SK-N-SH (cell line): ENCODE results near the gene ZNF729. TPM values are rescaled to one million over a fixed set of nuclear protein-coding genes. Genes with fewer than 3 reads are reported as not detected.

Experiments
- CTCF ChIA-PET: fragments of 300-600, 350-600 bp; formaldehyde crosslinking; extraction: SDS; loops from one replicate; lab custom pipeline; 2021; lab: Yijun Ruan, JAX
- POLR2A ChIA-PET: fragments of 350-600 bp; sonication (Branson Sonifier 250); formaldehyde crosslinking; extraction: SDS; loops from one replicate; lab custom pipeline; 2020; ENCODE audit warnings: antibody characterized with exemption, inconsistent platforms; lab: Yijun Ruan, JAX
- DNase-seq: peaks from one replicate; pipeline ENCODE4 v3.0.0; 2012
- H2AFZ ChIP-seq: fragments of 200-600 bp; sonication (generic); 2 replicates; pipeline ENCODE4 v1.8.1; 2016; ENCODE audit warnings: antibody characterized with exemption, mild to moderate bottlenecking, low read depth
- H3F3A ChIP-seq: fragments of 200-600 bp; sonication (generic); replicated peaks from 2 replicates; pipeline ENCODE3; 2016; ENCODE audit warnings: antibody characterized with exemption, mild to moderate bottlenecking; ENCODE audit not compliant: insufficient read depth
- H3K27ac ChIP-seq, 2 experiments: fragments of 200-500 bp in 1 of 2; fragments of 200-600 bp in 1 of 2; sonication (Bioruptor generic) in 1 of 2; sonication (generic), shearing (Covaris generic) in 1 of 2; 2 replicates each; pipeline versions ENCODE4 v1.5.1 to v1.6.1; 2014 to 2016; ENCODE audit warnings: low read depth in 2 of 2, inconsistent platforms in 1 of 2, low read length in 1 of 2, mild to moderate bottlenecking in 1 of 2, mixed read lengths in 1 of 2
- H3K27me3 ChIP-seq: fragments of 200-600 bp; sonication (generic), shearing (Covaris generic); 2 replicates; pipeline ENCODE4 v1.6.1; 2016; ENCODE audit warnings: mixed run types; ENCODE audit not compliant: insufficient read depth
- H3K36me3 ChIP-seq, 2 experiments: fragments of 200-500 bp in 1 of 2; fragments of 200-600 bp in 1 of 2; sonication (Bioruptor generic) in 1 of 2; sonication (generic) in 1 of 2; replicated peaks in 1 of 2; 2 replicates each; pipeline versions ENCODE3 to v1.5.1; 2014 to 2016; ENCODE audit warnings: low read length in 1 of 2, mild to moderate bottlenecking in 1 of 2; ENCODE audit not compliant: insufficient read depth in 2 of 2, control insufficient read depth in 1 of 2
- H3K4me1 ChIP-seq, 2 experiments: fragments of 200-500 bp in 1 of 2; fragments of 200-600 bp in 1 of 2; sonication (Bioruptor generic) in 1 of 2; sonication (generic), shearing (Covaris generic) in 1 of 2; 2 replicates each; pipeline versions ENCODE4 v1.5.1 to v1.6.1; 2014 to 2016; ENCODE audit warnings: low read depth in 1 of 2, low read length in 1 of 2, mixed run types in 1 of 2; ENCODE audit not compliant: insufficient read depth in 2 of 2, control insufficient read depth in 1 of 2
- H3K4me2 ChIP-seq: fragments of 200-600 bp; sonication (generic), shearing (Covaris generic); 2 replicates; pipeline ENCODE4 v1.6.1; 2017; ENCODE audit warnings: mixed run types
- H3K4me3 ChIP-seq, 2 experiments: fragments of 200-500 bp in 1 of 2; fragments of 200-600 bp in 1 of 2; sonication (Bioruptor generic) in 1 of 2; sonication (generic), shearing (Covaris generic) in 1 of 2; 2 replicates each; pipeline versions ENCODE4 v1.5.1 to v1.8.1; 2014 to 2016; ENCODE audit warnings: low read depth in 2 of 2, inconsistent platforms in 1 of 2, low read length in 1 of 2, mild to moderate bottlenecking in 1 of 2, mixed read lengths in 1 of 2, moderate library complexity in 1 of 2
- H3K79me2 ChIP-seq: fragments of 200-600 bp; sonication (generic); 2 replicates; pipeline ENCODE4 v1.8.1; 2017; ENCODE audit warnings: mild to moderate bottlenecking; ENCODE audit not compliant: insufficient read depth
- H3K9ac ChIP-seq: fragments of 200-600 bp; sonication (generic); 2 replicates; pipeline ENCODE4 v1.6.1; 2017; ENCODE audit warnings: mixed run types
- H3K9me2 ChIP-seq: fragments of 200-600 bp; sonication (generic); 2 replicates; pipeline ENCODE4 v1.6.1; 2017; ENCODE audit warnings: mixed run types
- H3K9me3 ChIP-seq: fragments of 200-600 bp; sonication (generic); 2 replicates; pipeline ENCODE4 v1.6.1; 2017; ENCODE audit warnings: mixed run types, mild to moderate bottlenecking, moderate library complexity
- H4K20me1 ChIP-seq: fragments of 200-600 bp; sonication (generic); 2 replicates; pipeline ENCODE4 v1.6.1; 2017; ENCODE audit warnings: mild to moderate bottlenecking, mixed run types; ENCODE audit not compliant: insufficient read depth
- CHD2 ChIP-seq: fragments of 150-350 bp; IDR thresholded peaks from 2 replicates; pipeline ENCODE4 v1.6.1; 2018; ENCODE audit warnings: low read length; ENCODE audit not compliant: partially characterized antibody
- ELF1 ChIP-seq: IDR thresholded peaks from 2 replicates; pipeline ENCODE4 v1.4.0; 2012
- EZH2phosphoT487 ChIP-seq: fragments of 200-600 bp; sonication (generic); IDR thresholded peaks from 2 replicates; pipeline ENCODE4 v1.6.1; 2017; ENCODE audit warnings: low read depth, mixed run types, mild to moderate bottlenecking, antibody characterized with exemption, moderate library complexity, borderline replicate concordance
- FOXJ3 ChIP-seq: sonication (generic); formaldehyde crosslinking; IDR thresholded peaks from 2 replicates; pipeline ENCODE4 v1.5.1; 2020; ENCODE audit warnings: mild to moderate bottlenecking, missing genetic modification reagents
- FOXM1 ChIP-seq: IDR thresholded peaks from 2 replicates; pipeline ENCODE4 v1.4.0; 2012; ENCODE audit warnings: low read depth, mild to moderate bottlenecking
- GABPA ChIP-seq: IDR thresholded peaks from 2 replicates; pipeline ENCODE4 v1.4.0; 2012; ENCODE audit warnings: low read depth, mild to moderate bottlenecking
- GATA2 ChIP-seq: sonication (generic); formaldehyde crosslinking; IDR thresholded peaks from 2 replicates; pipeline ENCODE4 v1.5.0; 2020; ENCODE audit warnings: mild to moderate bottlenecking, missing genetic modification reagents
- JUND ChIP-seq: IDR thresholded peaks from 2 replicates; pipeline ENCODE4 v1.4.0; 2012
- MXI1 ChIP-seq: IDR thresholded peaks from 2 replicates; pipeline ENCODE4 v1.6.1; 2012; ENCODE audit warnings: mild to moderate bottlenecking, low read depth, low read length, improper control_type of control experiment
- NRF1 ChIP-seq: IDR thresholded peaks from 2 replicates; pipeline ENCODE4 v1.6.1; 2012; ENCODE audit warnings: low read depth, mild to moderate bottlenecking, low read length
- RAD21 ChIP-seq: IDR thresholded peaks from 2 replicates; pipeline ENCODE4 v1.6.1; 2012; ENCODE audit warnings: mild to moderate bottlenecking, low read length
- RCOR1 ChIP-seq: fragments of 150-350 bp; IDR thresholded peaks from 2 replicates; pipeline ENCODE4 v1.6.1; 2017; ENCODE audit warnings: antibody characterized with exemption, low read length
- SIN3A ChIP-seq: IDR thresholded peaks from 2 replicates; pipeline ENCODE4 v1.6.1; 2012; ENCODE audit warnings: low read depth, mild to moderate bottlenecking, low read length, moderate library complexity, borderline replicate concordance
- SMC3 ChIP-seq: IDR thresholded peaks from 2 replicates; pipeline ENCODE4 v1.6.1; 2012; ENCODE audit warnings: low read depth, low read length, improper control_type of control experiment
- WGBS: methylation state at CpG from one replicate; pipeline ENCODE4 v1.1.6; 2017; ENCODE audit warnings: low lambda C conversion rate; 5-methylcytosine and 5-hydroxymethylcytosine counted together
- polyA plus RNA-seq, 3 experiments: library from polyadenylated mRNA; depleted of rRNA; stranded (reverse); fragments of >200 nt; gene quantifications; 2 replicates each; pipeline ENCODE4 v1.2.3, GENCODE V29; 2012
- TF ChIP-seq, protein P1 (sequence below): IDR thresholded peaks from 2 replicates; pipeline ENCODE4 v1.6.1; 2012; ENCODE audit warnings: mild to moderate bottlenecking, low read depth, low read length, moderate library complexity
- TF ChIP-seq, protein P2 (sequence below): fragments of 200-600 bp; sonication (generic); IDR thresholded peaks from 2 replicates; pipeline ENCODE4 v1.6.1; 2017; ENCODE audit warnings: antibody characterized with exemption, mild to moderate bottlenecking, moderate library complexity
- TF ChIP-seq, protein P3 (sequence below): IDR thresholded peaks from 2 replicates; pipeline ENCODE4; 2012

The ZNF729 gene
- polyA plus RNA-seq, 1 of the 3 experiments (the other 2 are of a cell fraction) = not detected

DNA sequence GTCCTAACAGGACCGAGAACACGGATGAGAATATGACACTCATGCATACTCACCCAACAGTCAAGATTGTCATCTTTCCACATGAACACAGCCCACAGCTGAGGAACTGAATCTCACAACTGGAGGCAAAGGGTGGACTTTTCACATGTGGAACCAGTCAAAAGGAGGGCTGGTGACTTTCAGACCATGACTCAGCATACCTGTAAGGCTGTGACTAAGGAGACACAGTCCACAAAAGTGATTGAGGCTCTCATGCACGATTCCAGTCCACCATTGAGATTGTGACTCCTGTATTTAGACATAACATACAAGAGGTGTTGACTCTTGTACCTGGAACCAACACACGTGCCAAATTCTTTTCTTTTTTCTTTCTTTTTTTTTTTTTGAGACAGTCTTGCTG, 40.0 kb downstream of the ZNF729 start:
- no peaks in the 10 kb centered on the region for H3F3A ChIP-seq
- no peak overlapping the region for H3K27ac ChIP-seq
- H3K27me3 ChIP-seq = no peaks in the 10 kb centered on the region
- H3K9ac ChIP-seq = no peak overlapping the region
- H3K79me2 ChIP-seq = no peaks in the 10 kb centered on the region
- no peak overlapping the region for H3K4me3 ChIP-seq
- no peaks in the 10 kb centered on the region for H3K4me1 ChIP-seq
- no peaks in the 10 kb centered on the region for H3K9me2 ChIP-seq
- no peaks in the 10 kb centered on the region for H4K20me1 ChIP-seq
- 2% methylated on average over 4 of the region's 4 CpGs for WGBS
- H2AFZ ChIP-seq = no peak overlapping the region
- TF ChIP-seq FOXM1 = no peak
- TF ChIP-seq CHD2 = no peak
- TF ChIP-seq EZH2phosphoT487 = no peak
- TF ChIP-seq, protein P1, sequence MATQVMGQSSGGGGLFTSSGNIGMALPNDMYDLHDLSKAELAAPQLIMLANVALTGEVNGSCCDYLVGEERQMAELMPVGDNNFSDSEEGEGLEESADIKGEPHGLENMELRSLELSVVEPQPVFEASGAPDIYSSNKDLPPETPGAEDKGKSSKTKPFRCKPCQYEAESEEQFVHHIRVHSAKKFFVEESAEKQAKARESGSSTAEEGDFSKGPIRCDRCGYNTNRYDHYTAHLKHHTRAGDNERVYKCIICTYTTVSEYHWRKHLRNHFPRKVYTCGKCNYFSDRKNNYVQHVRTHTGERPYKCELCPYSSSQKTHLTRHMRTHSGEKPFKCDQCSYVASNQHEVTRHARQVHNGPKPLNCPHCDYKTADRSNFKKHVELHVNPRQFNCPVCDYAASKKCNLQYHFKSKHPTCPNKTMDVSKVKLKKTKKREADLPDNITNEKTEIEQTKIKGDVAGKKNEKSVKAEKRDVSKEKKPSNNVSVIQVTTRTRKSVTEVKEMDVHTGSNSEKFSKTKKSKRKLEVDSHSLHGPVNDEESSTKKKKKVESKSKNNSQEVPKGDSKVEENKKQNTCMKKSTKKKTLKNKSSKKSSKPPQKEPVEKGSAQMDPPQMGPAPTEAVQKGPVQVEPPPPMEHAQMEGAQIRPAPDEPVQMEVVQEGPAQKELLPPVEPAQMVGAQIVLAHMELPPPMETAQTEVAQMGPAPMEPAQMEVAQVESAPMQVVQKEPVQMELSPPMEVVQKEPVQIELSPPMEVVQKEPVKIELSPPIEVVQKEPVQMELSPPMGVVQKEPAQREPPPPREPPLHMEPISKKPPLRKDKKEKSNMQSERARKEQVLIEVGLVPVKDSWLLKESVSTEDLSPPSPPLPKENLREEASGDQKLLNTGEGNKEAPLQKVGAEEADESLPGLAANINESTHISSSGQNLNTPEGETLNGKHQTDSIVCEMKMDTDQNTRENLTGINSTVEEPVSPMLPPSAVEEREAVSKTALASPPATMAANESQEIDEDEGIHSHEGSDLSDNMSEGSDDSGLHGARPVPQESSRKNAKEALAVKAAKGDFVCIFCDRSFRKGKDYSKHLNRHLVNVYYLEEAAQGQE = no peak
- no peak for TF ChIP-seq RAD21
- TF ChIP-seq, protein P2, sequence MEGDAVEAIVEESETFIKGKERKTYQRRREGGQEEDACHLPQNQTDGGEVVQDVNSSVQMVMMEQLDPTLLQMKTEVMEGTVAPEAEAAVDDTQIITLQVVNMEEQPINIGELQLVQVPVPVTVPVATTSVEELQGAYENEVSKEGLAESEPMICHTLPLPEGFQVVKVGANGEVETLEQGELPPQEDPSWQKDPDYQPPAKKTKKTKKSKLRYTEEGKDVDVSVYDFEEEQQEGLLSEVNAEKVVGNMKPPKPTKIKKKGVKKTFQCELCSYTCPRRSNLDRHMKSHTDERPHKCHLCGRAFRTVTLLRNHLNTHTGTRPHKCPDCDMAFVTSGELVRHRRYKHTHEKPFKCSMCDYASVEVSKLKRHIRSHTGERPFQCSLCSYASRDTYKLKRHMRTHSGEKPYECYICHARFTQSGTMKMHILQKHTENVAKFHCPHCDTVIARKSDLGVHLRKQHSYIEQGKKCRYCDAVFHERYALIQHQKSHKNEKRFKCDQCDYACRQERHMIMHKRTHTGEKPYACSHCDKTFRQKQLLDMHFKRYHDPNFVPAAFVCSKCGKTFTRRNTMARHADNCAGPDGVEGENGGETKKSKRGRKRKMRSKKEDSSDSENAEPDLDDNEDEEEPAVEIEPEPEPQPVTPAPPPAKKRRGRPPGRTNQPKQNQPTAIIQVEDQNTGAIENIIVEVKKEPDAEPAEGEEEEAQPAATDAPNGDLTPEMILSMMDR = no peak
- no peak for TF ChIP-seq GATA2 (CRISPR knock-in tag)
- TF ChIP-seq FOXJ3 (CRISPR knock-in tag) = no peak
- TF ChIP-seq RCOR1 = no peak
- TF ChIP-seq SMC3 = no peak
- no peak for TF ChIP-seq ELF1
- TF ChIP-seq, protein P3, sequence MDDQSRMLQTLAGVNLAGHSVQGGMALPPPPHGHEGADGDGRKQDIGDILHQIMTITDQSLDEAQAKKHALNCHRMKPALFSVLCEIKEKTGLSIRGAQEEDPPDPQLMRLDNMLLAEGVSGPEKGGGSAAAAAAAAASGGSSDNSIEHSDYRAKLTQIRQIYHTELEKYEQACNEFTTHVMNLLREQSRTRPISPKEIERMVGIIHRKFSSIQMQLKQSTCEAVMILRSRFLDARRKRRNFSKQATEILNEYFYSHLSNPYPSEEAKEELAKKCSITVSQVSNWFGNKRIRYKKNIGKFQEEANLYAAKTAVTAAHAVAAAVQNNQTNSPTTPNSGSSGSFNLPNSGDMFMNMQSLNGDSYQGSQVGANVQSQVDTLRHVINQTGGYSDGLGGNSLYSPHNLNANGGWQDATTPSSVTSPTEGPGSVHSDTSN = no peak
- no peak for TF ChIP-seq GABPA
- no peak for TF ChIP-seq SIN3A
- no peak for TF ChIP-seq NRF1
- TF ChIP-seq JUND = no peak
- no peak for TF ChIP-seq MXI1
- H3K4me2 ChIP-seq = no peak overlapping the region
- ChIA-PET CTCF (no interaction called here), POLR2A (no interaction called here)
- no peak for DNase-seq
- no peaks in the 10 kb centered on the region for H3K36me3 ChIP-seq
- H3K9me3 ChIP-seq = no peaks in the 10 kb centered on the region
